Activated CD8-positive, alpha-beta memory T cell treated with anti-CD3 and anti-CD28 coated beads, Interleukin-2, amount 50 U/mL, for 24 hours (primary cell): ENCODE results near the gene PGC.
"Not testable (repeated sequence)": the region's sequence is repeated elsewhere in the genome, so short reads cannot be mapped to it uniquely, and the experiment has no call there.

Experiments used
- DNase-seq: peaks from one replicate; pipeline ENCODE4 v3.0.0-alpha.2; 2020; ENCODE audit errors: extremely low read depth

Gene PGC

DNA sequence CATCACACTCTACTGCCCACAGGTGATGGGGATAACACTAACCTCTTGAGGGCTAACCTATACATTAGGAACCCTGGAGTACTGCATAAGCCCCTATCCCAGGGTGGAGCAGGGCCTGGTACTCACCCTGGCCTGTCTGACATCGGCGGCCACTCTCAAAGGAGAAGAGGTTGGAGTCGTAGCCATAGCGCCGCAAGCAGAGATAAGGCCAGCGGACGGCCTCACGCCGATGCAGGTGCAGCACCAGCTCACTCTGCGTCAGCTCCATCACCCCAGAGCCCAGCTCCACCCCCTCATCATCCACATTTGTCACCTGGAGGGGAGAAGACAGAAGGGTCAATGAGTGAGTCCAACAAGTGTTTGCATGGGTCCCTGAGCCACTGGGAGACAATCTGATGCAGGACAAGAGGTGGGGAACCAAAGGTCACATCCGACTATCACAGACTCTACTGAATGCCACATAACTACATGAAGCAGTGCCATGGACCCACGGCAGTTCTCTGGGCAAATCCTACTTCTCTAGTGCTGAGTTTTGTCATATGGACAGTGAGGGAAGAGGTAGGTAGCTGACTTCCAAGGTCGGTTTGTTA is 28.2 kb upstream of the PGC start:
- no peak for DNase-seq

- no peak for DNase-seq
These were observed 27.6 kb upstream of the PGC start for GRCh38 chr6:41774841-41775240.

- no peak for DNase-seq
These were observed 24.1 kb upstream of the PGC start for GRCh38 chr6:41771058-41771983.

GRCh38 chr6:41770381-41771057 is 23.3 kb upstream of the PGC start:
- no peak for DNase-seq

DNA sequence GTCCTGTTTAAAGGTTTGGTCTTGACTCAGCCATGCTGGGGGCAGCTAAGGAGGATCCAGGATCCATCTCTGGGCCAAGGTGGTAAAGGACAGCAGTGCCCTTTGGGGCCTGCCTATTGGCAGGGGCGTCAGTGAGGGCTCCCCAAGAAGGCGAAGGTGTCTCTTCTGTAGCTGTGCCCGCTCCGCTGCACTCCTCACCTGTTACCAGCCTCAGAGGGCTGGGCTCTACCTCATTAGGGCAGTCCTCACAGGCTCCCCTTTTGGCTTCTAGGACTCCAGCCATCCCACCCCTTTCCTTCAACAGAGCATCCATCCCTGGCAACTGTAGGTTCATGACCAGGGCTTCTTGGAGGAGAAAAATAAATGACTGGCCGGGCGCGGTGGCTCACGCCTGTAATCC is 22.2 kb upstream of the PGC start:
- DNase-seq: no peak

- no peak for DNase-seq
These were observed 21.5 kb upstream of the PGC start for GRCh38 chr6:41768545-41769308.

DNA sequence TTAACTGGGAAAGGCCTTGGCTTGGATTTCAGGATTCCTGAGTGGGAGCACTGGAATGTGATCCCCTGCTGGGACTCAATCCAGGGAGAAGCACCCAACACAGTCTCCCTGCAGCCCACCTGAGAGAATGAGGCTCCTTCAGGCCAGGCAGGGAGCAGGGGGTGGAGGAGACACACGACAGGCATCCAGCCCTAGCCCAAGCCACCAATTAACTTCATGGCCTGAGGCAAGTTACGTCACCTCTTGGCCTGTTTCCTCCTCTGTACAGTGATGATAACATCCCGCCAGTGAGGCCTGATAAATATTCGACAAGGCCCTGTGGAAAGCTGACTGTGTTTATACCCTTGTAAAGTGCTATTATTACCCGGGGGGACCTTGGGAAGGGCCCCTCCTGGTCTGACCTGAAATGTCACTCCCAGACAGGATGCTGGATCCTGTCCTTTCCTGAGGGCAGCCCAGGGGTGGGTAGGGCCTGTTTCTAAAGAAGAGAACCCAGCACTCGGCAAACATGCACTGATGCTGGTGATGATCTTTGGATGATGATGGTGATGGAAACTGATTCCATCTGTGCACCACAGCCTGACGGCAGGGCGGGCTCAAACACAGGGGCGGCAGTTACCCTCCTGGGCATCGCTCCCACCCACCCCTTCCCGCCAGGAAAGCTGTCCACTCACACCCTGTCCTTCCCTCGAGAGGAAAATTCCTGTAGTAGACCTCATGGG is 20.1 kb upstream of the PGC start:
- no peak for DNase-seq

GRCh38 chr6:41766043-41766664 is 19.0 kb upstream of the PGC start:
- DNase-seq: not testable (repeated sequence)

GRCh38 chr6:41763470-41763869 is 16.3 kb upstream of the PGC start:
- DNase-seq: no peak

- no peak for DNase-seq
These were observed 12.8 kb upstream of the PGC start for GRCh38 chr6:41759905-41760579.

- DNase-seq: no peak
These were observed 12.1 kb upstream of the PGC start for GRCh38 chr6:41759106-41759904.

DNA sequence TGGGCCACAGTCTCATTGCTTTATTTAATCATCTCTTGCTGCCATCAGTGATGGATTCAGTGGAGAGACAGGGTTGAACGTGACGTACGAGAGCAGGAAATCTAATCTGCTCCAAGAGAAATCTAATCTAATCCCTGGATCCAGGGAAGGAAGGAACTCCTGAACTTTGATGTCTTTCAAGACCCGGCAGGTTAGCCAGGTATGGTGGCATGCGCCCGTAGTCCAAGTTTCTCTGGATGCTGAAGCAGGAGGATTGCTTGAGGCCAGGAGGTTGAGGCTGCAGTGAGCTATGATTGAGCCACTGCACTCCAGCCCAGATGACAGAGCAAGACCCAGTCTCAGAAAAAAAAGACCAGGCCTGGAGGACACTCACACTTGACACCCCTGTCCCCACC is 11.4 kb upstream of the PGC start:
- DNase-seq: no peak

GRCh38 chr6:41757931-41758640 is 10.9 kb upstream of the PGC start:
- DNase-seq: no peak

- no peak for DNase-seq
These were observed 10.1 kb upstream of the PGC start for GRCh38 chr6:41757271-41757670.

DNA sequence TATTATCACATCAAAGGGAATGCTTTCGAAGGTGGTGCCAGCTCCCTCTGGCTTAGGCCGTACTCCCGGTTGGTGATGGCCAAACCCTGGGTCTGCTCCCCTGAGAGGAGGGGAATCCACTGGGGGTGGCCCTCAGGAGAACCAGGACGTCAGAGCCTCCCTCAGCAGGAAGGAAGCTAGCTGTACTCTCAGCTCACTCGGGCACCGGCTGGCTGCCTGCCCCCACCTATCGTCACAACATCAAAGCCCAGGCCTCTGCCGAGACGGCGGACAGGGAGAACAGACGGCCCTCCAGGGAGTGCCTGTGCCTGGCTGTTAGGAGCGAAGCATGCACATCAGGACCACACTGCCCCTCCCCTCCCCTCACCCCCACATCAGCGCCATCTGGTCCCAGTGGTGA is 9.2 kb upstream of the PGC start:
- no peak for DNase-seq

- DNase-seq: no peak
These were observed 8.7 kb upstream of the PGC start for GRCh38 chr6:41755895-41756294.

DNA sequence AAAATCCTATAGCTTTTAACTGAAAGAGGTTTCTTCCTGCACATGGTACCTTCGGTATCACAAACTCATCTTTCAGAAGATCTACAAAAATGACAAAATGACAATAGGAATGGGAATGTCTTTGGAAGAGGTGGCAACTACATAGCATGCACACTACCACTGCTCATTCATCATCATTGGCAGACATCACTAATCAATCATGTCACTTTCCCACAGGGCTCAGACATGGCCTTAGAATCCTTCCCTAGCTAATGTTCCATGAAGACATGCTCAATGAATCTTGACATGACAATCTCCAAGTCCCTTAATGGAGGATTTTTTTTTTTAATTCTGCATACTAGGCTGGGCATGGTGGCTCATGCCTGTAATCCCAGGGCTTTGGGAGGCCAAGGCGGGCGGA is 3.2 kb upstream of the PGC start:
- no peak for DNase-seq

- no peak for DNase-seq
These were observed 1.3 kb upstream of the PGC start for GRCh38 chr6:41748542-41748941.

DNA sequence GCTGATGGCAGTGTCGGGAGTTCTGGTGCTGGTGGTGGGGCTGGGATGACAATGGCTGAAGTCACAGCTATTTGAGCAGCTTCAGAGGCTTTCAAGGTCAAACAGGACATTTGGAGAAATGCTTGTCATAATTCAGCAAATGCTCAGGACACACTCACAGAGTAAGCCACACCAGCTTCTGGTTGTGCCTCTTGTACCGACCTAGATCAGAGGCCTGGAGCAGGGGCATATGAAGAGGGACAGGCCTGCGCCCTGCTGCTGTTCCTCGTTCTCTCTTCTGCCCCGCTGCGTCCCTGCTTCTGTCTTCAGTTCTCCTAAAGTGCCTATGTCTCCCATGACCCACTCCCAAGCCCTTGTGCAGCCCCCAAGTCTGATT is 893 bp upstream of the PGC start:
- DNase-seq: no peak
